Heart right ventricle (tissue), 16 donors: ENCODE measurements around the gene HEPACAM. TPM values are rescaled to one million over a fixed set of nuclear protein-coding genes. Genes with fewer than 3 reads are reported as not detected.

Source experiments
- ATAC-seq, 8 donors: fragments of 200-7000 bp; cut with Tn5 transposase; one replicate each; pipeline ENCODE4 v1.9.1; 2020; ENCODE audit warnings: mild to moderate bottlenecking in 8 of 8, moderate library complexity in 8 of 8, moderate number of reproducible peaks in 1 of 8
- DNase-seq, 2 donors: peaks; one replicate each; pipeline ENCODE4 v3.0.0-alpha.2; 2020
- H3K27ac ChIP-seq, 10 donors: fragments of 200-600 bp; sonication (generic) in 2 of 10; one replicate each; pipeline versions ENCODE4 v1.5.0 to v1.8.0; 2020 to 2022; ENCODE audit warnings: mild to moderate bottlenecking in 3 of 10
- H3K27me3 ChIP-seq, 7 donors: fragments of 200-600 bp; one replicate each; pipeline ENCODE4 v1.8.0; 2021 to 2022; ENCODE audit warnings: mild to moderate bottlenecking in 2 of 7
- H3K36me3 ChIP-seq, 9 donors: fragments of 200-600 bp; sonication (generic) in 1 of 9; one replicate each; pipeline versions ENCODE4 v1.5.0 to v1.8.0; 2020 to 2022; ENCODE audit warnings: mild to moderate bottlenecking in 2 of 9
- H3K4me1 ChIP-seq, 9 donors: fragments of 200-600 bp; sonication (generic) in 1 of 9; one replicate each; pipeline versions ENCODE4 v1.5.0 to v1.8.0; 2020 to 2022; ENCODE audit warnings: mild to moderate bottlenecking in 4 of 9
- H3K4me3 ChIP-seq, 10 donors: fragments of 200-600 bp; sonication (generic) in 2 of 10; one replicate each; pipeline versions ENCODE4 v1.5.0 to v1.8.0; 2020 to 2022; ENCODE audit warnings: mild to moderate bottlenecking in 7 of 10, moderate library complexity in 2 of 10
- H3K9me3 ChIP-seq, 11 donors: fragments of 200-600 bp in 10 of 11; sonication (generic) in 2 of 11; one replicate each; pipeline versions ENCODE4 v1.5.0 to v1.8.0; 2013 to 2022; ENCODE audit warnings: mild to moderate bottlenecking in 2 of 11, control low read depth in 1 of 11, moderate library complexity in 1 of 11
- CTCF ChIP-seq, 9 donors: fragments of 200-600 bp; sonication (generic) in 2 of 9; IDR thresholded peaks; one replicate each; pipeline versions ENCODE4 v1.5.0 to v1.8.0; 2021 to 2022; ENCODE audit warnings: antibody characterized with exemption in 9 of 9, mild to moderate bottlenecking in 5 of 9, moderate library complexity in 1 of 9
- WGBS, 2 donors: extraction: QIAGEN DNeasy Blood & Tissue Kit; methylation state at CpG; one replicate each; pipeline ENCODE4 v1.1.7; 2013; ENCODE audit warnings: inconsistent platforms in 1 of 2; 5-methylcytosine and 5-hydroxymethylcytosine counted together
- intact Hi-C, 10 donors: fragments of 100-400 bp; cut with DNase I; formaldehyde crosslinking; loops; one replicate each; pipeline versions ENCODE4 v1.11.1 to v1.14.2; 2022
- polyA plus RNA-seq, 2 donors: library from polyadenylated mRNA; stranded (reverse); fragments of 200-250 nt; gene quantifications; one replicate each; pipeline ENCODE4 v1.2.3, GENCODE V29; 2013
- total RNA-seq, 10 donors: library from RNA; stranded (reverse); fragmentation: NEBNext Ultra II Directional in 3 of 10; extraction: Animal tissue kit (Norgen Biotek cat#: 25700) in 3 of 10; gene quantifications; one replicate each; pipeline versions ENCODE4 v1.2.1 to v1.2.4, GENCODE V29; 2021 to 2023
- donor health status: Arrhythmogenic right ventricular cardiomyopathy.
- donor health status: ischemic (EF 13 %, LVEDD 7.1; RV severe dilation, severe dysfunction).
- donor health status: healthy with polysubstance abuse.
- donor health status: DM: no; HTN: yes; CAD: no.
- donor health status: DM: no; HTN: no; CAD: no.
- donor health status: ischemic (EF 25% LVEDD 6.9; RV normal size, moderate dysfunction).
- donor health status: ischemic (EF 25% LVEDD 5.7; RV mildly dilated, moderate dysfunction).
- donor health status: healthy.
- donor health status: DM: yes; HTN: yes; CAD: no.
- donor health status: Ischemic cardiomyopathy.
- donor health status: ischemic (EF 35%, LVEDD 5.7; RV mildly dilated, moderate dysfunction).
- donor health status: nonischemic (EF 11% LVEDD 7.7; RV severe dilation, severe dysfunction).
- donor health status: DM: yes; HTN: yes; CAD: no.
- donor health status: PGD.
- donor health status: ischemic (EF 29% LVEDD 5.4; RV normal size, mild dysfunction).
- donor health status: nonischemic (EF 23%, LVEDD 6.1; RV moderate dilation, normal function).

HEPACAM gene
- total and polyA plus RNA-seq, 12 donors, result 0.12 to 1.3 (median 0.35) TPM; not detected in 2

- H3K4me1 ChIP-seq, result no peaks in the 10 kb centered on the region
- no peaks in the 10 kb centered on the region for H3K27me3 ChIP-seq
- H3K9me3 ChIP-seq, result peaks cover 0 to 4% (median 0%) of the 10 kb centered on the region in 11 donors
- intact Hi-C loops, result no loop called here
- DNase-seq (no peak), ATAC-seq (no peak)
- no peaks in the 10 kb centered on the region for H3K36me3 ChIP-seq
- 62 to 64% methylated on average over 5 of the region's 5 CpGs for WGBS, 2 donors
- H3K4me3 ChIP-seq, result no peak overlapping the region
- TF ChIP-seq CTCF (IDR thresholded peaks at IDR 0.05), result no peak
- no peak overlapping the region for H3K27ac ChIP-seq
Observed at GRCh38 chr11:124943254-124943616, 7.4 kb upstream of the HEPACAM start.

GRCh38 chr11:124942466-124943253 is 6.8 kb upstream of the HEPACAM start:
- DNase-seq (no peak), ATAC-seq (no peak)
- Histone ChIP-seq H3K27me3 (no peaks in the 10 kb centered on the region), H3K4me3 (no peak overlapping the region), H3K9me3 (no peaks in the 10 kb centered on the region), H3K4me1 (no peaks in the 10 kb centered on the region), H3K27ac (no peak overlapping the region), H3K36me3 (no peaks in the 10 kb centered on the region)
- intact Hi-C loops, result no loop called here
- 70 to 73% methylated on average over 6 of the region's 6 CpGs for WGBS, 2 donors
- TF ChIP-seq CTCF (IDR thresholded peaks at IDR 0.05), result no peak

- H3K9me3 ChIP-seq, result no peaks in the 10 kb centered on the region
- H3K4me1 ChIP-seq, result no peaks in the 10 kb centered on the region
- no peak overlapping the region for H3K4me3 ChIP-seq
- 60 to 77% methylated on average over 1 of the region's 1 CpG for WGBS, 2 donors
- peaks cover 0 to 2% (median 0%) of the 10 kb centered on the region in 7 donors for H3K27me3 ChIP-seq
- DNase-seq, result no peak
- ATAC-seq, result no peak
- intact Hi-C loops, result no loop called here
- no peaks in the 10 kb centered on the region for H3K36me3 ChIP-seq
- TF ChIP-seq CTCF (IDR thresholded peaks at IDR 0.05), result no peak
- no peak overlapping the region for H3K27ac ChIP-seq
Observed at GRCh38 chr11:124941703-124942102, 5.9 kb upstream of the HEPACAM start.

GRCh38 chr11:124938970-124939369 is 3.1 kb upstream of the HEPACAM start:
- ATAC-seq, result no peak

More at GRCh38 chr11:124938970-124939369, 3.1 kb upstream of the HEPACAM start:
- 72 to 75% methylated on average over 6 of the region's 6 CpGs for WGBS, 2 donors
- intact Hi-C loops, result no loop called here
- Histone ChIP-seq H3K27me3 (peaks cover 0 to 13% (median 0%) of the 10 kb centered on the region in 7 donors), H3K9me3 (no peaks in the 10 kb centered on the region), H3K27ac (no peak overlapping the region), H3K4me3 (no peak overlapping the region), H3K36me3 (no peaks in the 10 kb centered on the region), H3K4me1 (no peaks in the 10 kb centered on the region)
- TF ChIP-seq CTCF (IDR thresholded peaks at IDR 0.05), result no peak
- DNase-seq, result no peak
